Astrocyte of the spinal cord (primary cell): ENCODE measurements around the gene PCDH15.
"Not testable (repeated sequence)": the region's sequence is repeated elsewhere in the genome, so short reads cannot be mapped to it uniquely, and the experiment has no call there.

ENCODE experiments used
- DNase-seq: peaks from one replicate; pipeline ENCODE4 v3.0.0; 2011; ENCODE audit warnings: low read depth, low spot score
- H3K4me3 ChIP-seq: 2 replicates; pipeline ENCODE4 v1.5.1; 2011; ENCODE audit warnings: low read depth, mild to moderate bottlenecking, low read length, moderate library complexity
- in situ Hi-C: cut with HindIII; loops from 2 replicates; pipeline ENCODE4 v1.10.0; 2017; ENCODE audit warnings: low sequenced_read_pairs
- TF ChIP-seq, protein P1 (sequence below): IDR thresholded peaks from 2 replicates; pipeline ENCODE4 v1.5.1; 2012; ENCODE audit warnings: low read depth, mild to moderate bottlenecking, low read length, inconsistent platforms

PCDH15 gene

DNA sequence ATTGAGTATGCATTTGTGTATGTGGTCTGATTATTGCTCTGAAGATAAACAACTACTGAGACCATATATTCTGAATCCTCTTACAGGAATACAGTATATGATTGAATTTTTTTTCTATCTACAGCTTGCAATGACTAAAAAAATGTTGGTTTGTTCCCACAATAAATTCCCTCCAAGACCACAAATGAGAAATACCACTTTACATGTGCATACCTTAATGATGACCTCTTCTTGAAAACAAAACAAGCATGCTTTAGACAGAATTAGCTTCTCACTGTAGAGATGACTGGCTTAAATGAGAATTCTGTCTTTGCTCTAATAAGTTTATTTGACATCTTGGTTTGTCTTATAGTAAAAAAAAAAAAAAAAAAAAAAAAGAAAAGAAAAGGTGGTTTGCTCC is 241.5 kb downstream of the PCDH15 start:
- TF ChIP-seq, protein P1, sequence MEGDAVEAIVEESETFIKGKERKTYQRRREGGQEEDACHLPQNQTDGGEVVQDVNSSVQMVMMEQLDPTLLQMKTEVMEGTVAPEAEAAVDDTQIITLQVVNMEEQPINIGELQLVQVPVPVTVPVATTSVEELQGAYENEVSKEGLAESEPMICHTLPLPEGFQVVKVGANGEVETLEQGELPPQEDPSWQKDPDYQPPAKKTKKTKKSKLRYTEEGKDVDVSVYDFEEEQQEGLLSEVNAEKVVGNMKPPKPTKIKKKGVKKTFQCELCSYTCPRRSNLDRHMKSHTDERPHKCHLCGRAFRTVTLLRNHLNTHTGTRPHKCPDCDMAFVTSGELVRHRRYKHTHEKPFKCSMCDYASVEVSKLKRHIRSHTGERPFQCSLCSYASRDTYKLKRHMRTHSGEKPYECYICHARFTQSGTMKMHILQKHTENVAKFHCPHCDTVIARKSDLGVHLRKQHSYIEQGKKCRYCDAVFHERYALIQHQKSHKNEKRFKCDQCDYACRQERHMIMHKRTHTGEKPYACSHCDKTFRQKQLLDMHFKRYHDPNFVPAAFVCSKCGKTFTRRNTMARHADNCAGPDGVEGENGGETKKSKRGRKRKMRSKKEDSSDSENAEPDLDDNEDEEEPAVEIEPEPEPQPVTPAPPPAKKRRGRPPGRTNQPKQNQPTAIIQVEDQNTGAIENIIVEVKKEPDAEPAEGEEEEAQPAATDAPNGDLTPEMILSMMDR: no peak
- no peak overlapping the region for H3K4me3 ChIP-seq
- peak; percentile 77 for DNase-seq
- in situ Hi-C loops: no loop called here

DNA sequence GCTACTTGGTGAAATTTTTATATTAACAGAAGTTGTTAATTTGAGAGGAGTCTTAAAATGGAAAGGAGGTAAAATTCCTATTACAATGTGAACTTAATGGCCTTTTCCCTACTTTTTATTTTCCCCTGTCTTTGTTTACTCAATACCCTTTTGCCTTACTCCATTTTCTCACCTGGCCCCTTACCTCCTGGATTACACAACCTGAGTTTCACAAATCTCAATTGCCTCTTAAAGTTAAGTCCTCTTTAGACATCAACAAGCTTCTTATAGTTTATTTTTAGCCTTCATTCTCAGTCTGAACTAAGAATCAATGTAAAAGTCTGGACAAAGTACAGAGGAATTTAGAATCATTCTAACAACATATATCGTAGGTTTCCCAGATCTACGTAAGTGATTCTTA is 247.0 kb downstream of the PCDH15 start:
- in situ Hi-C loops: no loop called here
- TF ChIP-seq, protein P1: no peak
- H3K4me3 ChIP-seq: no peak overlapping the region

DNA sequence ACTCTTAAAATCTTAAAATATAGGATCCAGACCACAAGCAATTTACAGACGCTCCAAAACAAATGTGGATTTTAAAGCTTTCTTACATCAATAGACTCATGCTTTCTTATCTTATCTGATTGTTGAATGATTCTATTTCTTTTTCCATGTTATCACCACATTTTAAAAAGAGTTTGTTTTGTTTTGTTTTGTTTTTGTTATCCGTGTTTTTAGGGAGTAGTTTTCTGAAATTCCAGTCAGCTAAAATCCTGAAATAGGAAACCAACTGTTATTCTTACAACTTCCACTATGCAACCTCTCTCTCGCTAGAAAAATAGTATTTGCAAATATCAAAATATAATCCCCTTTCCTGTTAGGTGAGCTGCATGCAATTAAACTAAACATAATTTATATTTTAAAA is 251.0 kb downstream of the PCDH15 start:
- in situ Hi-C loops: no loop called here
- TF ChIP-seq, protein P1: no peak

More for the DNA sequence above, 247.0 kb downstream of the PCDH15 start:
- DNase-seq: no peak

DNA sequence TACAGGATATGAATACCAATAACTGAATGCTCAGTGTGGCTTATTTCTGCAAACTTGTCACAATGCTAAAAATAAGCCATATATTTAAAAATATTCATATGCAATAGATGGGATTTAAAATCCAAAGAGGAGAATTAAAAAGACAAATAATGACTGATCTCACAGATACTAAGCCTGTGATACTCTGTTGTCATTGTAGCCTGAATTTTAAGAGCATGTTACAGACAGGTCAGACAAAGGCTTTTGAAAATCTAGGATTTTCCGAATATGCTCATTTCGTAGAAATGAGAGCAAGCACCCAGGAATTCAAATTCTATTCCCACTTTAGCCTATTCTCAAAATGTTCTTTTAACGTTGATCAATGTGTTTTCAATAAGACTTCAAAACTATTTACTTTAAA is 269.7 kb downstream of the PCDH15 start:
- TF ChIP-seq, protein P1: no peak
- no peak overlapping the region for H3K4me3 ChIP-seq
- no peak for DNase-seq
- in situ Hi-C loops: no loop called here

More for the DNA sequence above, 251.0 kb downstream of the PCDH15 start:
- no peak overlapping the region for H3K4me3 ChIP-seq
- DNase-seq: no peak

DNA sequence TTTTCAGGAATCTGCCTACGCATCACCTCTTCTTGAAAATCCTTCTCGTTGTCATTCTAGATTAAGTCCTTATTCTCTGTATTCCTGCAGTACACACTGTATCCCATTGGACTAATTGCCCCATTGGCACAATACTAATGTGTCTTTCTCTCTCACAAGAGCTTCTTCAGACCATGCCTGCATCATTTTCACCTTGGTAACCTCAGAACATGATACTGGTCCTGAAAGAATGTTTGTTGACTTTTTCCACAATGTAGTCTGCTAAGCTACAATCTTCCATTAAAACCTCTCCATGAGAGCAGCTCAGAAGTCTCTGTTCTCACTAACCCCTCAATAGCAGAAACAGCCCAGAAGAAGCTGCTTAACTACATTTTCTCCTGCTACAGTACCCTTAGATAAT is 270.7 kb downstream of the PCDH15 start:
- DNase-seq: no peak
- in situ Hi-C loops: no loop called here
- TF ChIP-seq, protein P1: no peak
- no peak overlapping the region for H3K4me3 ChIP-seq

DNA sequence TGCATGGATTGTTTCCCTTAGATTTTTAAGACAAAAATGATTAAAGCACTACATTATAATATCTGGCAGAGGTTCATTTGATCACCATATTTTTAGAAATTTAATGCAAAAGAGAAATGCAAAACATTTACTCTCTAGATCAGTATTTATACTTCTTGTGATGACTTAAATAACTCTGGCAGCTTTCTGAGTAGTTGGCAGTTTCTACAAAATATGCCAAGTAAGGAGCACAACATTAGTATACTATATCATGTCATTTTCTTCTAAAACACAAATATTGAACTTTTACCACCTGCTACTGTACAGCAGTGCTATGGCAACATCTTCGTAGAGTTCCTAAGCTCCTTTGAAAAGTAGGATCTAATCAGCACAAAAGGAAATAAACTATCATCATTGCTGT is 275.2 kb downstream of the PCDH15 start:
- DNase-seq: no peak
- TF ChIP-seq, protein P1: no peak
- H3K4me3 ChIP-seq: no peak overlapping the region
- in situ Hi-C loops: no loop called here

DNA sequence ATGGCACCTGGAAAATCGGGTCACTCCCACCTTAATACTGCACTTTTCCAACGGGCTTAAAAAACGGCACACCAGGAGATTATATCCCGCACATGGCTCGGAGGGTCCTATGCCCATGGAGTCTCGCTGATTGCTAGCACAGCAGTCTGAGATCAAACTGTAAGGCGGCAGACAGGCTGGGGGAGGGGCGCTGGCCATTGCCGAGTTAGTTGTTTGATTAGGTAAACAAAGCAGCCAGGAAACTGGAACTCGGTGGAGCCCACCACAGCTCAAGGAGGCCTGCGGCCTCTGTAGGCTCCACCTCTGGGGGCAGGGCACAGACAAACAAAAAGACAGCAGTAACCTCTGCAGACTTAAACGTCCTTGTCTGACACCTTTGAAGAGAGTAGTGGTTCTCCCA is 285.8 kb downstream of the PCDH15 start:
- H3K4me3 ChIP-seq, DNase-seq, in situ Hi-C loops: not testable (repeated sequence)
